NCI-H1417 (cell line): ENCODE measurements around the gene ATF6B.
"Not testable (repeated sequence)": the region's sequence is repeated elsewhere in the genome, so short reads cannot be mapped to it uniquely, and the experiment has no call there.

Experiments used
- DNase-seq, 3 experiments: peaks; one replicate each; lab custom pipeline; 2025; lab: John Stamatoyannopoulos, UW

Gene ATF6B

DNA sequence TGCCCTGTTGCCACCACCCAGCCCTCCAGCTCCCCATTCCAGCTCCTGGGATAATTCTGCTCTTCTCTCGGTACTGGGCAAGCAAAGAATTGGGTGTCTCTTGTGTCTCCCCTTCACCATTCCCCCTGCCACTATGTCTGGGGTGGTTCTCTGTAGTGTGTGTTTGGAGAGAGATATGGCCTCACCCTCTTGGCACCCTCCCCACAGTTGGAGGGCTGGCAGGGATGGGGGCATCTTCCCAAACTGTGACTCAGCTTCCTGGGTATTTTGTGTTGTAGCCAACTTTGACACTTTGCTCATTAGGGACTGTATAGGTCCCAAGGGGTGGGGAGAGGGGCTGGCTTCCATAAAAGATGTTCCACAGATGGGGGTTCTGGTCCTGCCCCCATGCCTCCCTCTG lies 20.6 kb downstream of the ATF6B start:
- no peak for DNase-seq

DNA sequence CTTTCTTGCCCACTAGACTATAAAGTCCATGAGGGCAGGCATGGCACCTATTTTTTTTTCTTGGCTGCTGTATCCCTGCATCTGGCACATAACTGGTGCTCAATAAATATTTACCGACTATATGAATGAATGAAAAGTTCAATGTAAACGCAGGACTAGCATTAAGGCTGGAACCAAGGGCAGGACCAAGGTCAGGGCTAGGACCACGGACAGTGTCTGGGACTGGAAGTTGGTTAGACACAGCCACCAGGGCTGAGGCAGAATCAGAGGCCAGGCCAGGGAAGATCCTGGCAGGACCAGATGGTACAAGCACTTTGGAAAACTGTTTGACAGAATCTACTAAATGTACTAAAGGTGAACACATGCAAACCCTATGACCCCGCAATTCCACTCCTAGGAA lies 22.6 kb downstream of the ATF6B start:
- DNase-seq = no peak

DNA sequence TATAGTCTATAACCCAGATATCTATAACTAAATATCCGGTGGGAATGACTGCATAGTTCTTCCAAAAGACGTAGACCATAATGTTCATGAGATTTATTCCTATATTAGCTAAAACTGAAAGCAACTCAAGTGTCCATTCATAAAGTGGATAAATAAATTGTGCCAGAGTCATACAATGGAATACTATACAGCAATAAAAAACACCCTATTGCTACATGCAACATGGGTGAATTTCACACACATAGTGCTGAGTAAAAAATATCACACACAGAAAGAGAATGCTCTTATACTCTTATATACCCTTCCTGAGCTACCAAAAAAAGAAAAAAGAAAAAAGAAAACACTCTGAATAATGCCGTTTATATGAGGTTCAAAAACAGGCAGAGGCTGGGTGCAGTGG lies 25.8 kb downstream of the ATF6B start:
- DNase-seq = no peak

DNA sequence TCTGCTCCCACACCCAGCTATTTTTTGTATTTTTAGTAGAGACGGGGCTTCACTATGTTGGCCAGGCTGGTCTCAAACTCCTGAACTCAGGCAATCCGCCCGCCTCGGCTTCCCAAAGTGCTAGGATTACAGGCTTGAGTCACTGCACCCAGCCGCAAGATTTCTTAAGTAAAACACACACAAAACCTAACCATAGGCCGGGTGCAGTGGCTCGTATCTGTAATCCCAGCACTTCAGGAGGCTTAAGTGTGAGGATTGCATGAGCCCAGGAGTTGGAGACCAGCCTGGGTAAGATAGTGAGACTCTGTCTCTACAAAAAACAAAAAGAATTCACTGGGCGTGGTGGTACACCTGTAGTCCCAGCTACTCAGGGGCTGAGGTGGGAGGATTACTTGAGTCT lies 27.8 kb downstream of the ATF6B start:
- DNase-seq = not testable (repeated sequence)

DNA sequence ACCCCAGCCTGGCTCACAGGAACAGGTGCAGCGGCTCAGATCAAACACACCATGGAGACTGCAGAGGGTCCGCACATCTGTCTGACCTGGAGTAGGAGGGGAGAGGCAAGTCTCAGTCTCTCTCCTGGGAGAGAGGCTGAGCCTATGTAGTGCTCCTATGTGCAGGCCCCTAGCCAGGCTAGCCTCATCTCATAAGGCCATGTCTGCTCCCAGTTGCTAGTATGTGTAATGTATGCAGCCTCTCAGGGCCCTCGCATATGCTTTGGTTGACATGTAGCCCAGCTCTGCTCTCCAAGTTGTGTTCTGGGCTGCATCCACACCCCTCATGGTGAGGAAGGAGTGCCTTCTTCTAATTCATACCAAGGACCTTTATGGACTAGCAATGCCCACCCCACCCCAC lies 30.7 kb downstream of the ATF6B start:
- no peak for DNase-seq

DNA sequence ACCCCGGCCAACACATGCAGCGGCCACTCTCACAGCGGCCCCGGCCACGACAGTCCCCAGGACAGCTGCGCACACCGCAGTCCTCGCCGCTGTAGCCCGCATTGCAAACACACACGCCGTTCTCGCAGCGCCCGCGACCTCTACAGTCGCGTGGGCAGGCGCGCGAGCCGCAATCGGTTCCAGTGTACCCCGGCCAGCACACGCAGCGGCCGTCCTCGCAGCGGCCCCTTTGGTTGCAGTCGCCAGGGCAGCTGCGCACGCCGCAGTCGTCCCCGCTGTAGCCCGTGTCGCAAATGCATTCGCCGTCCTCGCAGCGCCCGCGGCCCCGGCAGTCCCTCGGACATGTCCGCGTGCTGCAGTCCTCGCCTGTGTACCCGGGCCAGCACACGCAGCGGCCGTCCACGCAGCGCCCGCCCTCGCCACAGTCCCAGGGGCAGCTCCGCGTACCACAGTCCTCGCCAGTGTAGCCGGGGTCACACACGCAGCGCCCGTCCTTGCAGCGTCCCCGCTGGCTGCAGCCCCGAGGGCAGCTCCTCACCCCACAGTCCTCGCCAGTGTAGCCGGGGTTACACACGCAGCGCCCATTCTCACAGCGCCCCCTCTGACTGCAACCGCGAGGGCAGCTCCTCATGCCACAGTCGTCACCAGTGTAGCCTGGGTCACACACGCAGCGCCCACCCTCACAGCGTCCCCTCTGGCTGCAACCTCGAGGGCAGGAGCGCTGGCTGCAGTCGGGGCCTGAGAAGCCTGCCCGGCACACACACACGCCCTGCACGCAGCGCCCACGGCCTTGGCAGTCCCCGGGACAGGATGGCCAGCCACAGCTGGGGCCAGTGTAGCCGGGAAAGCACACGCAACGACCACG lies 31.4 kb downstream of the ATF6B start:
- peak in 2 of 3 experiments; percentile 30 to 42 for DNase-seq

DNA sequence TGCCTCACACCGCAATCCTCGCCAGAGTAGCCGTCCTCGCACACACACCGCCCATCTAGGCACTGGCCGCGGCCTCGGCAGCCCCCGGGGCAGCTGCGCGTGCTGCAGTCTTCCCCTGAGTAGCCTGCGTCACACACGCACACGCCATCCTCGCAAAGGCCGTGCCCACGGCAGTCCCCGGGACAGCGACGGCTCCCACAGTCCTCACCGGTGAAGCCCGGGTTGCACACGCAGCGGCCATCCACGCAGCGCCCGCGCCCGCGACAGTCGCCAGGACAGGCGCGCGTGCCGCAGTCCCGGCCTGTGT lies 32.0 kb downstream of the ATF6B start:
- peak in 2 of 3 experiments; percentile 42 to 57 for DNase-seq

DNA sequence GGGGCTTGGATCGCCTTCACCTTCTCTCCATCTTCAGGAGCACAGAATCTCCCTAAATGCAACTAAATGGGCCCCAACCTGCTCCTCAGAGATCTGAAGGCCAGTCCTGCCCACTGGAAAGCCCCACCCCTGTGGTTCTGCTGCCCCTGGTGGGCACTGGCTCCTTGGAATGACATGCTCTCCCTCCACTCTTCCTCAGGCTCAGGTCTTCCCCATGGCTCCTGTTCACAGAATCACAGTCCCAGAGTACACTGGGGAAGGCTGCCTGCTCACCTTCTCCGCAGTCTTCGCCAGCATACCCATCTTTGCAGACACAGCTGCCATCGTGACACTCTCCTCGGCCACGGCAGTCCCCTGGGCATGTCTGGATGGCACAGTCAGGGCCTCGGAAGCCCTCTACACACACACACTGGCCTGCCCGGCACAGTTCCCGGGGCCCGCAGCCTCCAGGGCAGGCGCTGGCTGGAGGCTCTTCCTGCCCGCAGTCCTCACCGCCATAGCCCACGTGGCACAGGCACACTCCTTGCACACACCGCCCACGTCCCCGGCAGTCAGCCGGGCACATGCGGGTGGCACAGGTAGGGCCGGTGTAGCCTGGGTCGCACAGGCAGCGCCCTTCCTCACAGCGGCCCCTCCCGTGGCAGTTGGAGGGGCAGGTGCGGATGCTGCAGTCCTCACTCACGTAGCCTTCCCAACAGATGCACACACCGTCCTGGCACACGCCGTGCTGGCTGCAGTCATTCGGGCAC lies 32.5 kb downstream of the ATF6B start:
- DNase-seq = peak in 1 of 3 experiments; percentile 57

DNA sequence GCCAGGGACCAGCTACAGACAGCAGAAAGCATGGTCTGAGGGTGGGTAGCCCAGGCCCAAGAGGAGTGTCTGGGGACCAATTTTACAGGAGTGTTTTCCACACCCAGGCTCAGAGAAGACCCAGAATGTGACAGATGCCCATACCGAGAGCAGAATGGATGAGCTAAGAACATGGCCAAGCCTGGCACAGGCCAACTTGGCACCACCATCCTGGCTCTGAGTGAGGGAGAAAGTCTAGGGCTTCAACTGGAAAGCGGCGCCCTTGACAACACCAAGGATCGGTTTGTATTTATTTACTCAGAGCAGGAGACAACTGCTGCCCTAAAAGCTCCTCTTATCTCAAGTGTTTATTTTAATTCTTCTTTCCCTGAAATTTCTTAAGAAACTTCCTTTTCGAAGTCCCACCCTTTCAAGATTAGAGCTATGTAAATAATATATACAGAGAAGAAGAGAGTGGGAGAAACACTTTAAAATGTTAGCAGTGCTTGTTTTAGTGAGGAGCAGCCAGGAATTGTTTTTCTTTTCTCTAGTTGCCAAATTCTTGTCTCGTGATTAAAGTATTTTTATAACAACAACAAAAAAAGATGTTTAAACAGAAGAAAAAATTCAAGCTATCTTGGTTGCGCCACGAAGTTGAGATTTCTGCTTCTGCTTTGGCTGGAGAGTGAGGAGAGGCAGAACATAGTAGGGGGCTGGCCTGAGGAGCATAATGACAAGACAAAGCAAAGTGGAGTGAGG lies 35.1 kb downstream of the ATF6B start:
- no peak for DNase-seq

DNA sequence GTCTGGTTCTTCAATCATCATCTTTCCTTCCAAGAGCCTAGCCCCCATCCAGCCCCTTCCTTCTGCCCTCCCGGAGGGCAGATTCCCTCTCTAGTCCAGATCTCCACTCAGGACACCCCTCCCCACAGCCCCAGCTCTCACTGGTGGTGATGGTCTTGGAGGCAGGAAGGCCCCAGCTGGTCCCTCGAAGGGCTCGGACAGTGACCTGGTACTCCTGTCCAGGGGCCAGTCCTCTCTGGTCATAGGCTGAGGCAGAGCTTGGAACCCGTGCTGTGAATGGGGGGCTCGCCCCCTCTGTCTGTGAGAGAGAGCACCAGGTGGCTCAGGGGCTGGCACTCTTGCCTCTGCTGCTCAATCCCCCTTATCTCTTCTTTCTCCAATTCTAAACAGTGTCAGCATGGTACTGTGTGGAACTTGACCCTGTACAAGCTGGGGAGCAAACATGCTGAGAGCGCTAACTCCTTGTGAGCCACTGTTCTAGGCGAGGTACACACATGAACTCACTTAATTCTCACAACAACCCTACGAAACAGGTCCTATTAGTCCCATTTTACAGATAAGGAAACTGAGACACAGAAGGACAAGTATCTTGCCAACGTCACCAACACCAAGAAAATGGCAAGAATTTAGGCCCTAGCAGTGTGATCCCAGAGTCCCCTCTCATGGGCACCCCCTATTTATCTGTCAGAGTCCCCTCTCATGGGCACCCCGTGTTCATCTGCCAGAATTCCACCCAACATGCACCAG lies 38.8 kb downstream of the ATF6B start:
- no peak for DNase-seq

DNA sequence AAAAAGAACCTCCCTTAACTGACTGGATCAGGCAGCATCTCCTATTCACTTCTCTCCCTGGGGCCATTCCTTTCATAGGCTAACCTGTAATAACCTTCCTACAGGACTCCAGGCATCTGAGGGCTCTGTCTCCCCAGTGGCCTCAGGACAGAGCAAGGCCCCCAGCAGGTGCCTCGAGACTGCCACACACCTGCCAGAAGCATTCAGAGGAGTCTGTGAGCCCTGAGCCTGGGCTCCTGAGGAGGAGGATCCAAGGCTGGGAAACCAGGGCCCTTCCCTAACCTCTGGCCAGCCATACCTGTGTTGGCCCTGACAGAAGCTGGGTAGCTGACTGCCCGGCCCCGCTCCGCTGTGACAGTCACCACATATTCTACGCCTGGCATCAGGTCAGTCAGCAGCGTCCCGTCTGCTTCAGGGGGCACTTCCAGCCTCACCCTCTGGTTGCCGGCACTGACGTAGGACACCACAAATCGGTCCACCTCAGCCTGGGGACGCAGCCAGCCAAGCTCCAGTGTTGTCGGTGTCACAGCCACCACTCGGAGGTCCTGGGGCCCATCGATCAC lies 39.5 kb downstream of the ATF6B start:
- no peak for DNase-seq

DNA sequence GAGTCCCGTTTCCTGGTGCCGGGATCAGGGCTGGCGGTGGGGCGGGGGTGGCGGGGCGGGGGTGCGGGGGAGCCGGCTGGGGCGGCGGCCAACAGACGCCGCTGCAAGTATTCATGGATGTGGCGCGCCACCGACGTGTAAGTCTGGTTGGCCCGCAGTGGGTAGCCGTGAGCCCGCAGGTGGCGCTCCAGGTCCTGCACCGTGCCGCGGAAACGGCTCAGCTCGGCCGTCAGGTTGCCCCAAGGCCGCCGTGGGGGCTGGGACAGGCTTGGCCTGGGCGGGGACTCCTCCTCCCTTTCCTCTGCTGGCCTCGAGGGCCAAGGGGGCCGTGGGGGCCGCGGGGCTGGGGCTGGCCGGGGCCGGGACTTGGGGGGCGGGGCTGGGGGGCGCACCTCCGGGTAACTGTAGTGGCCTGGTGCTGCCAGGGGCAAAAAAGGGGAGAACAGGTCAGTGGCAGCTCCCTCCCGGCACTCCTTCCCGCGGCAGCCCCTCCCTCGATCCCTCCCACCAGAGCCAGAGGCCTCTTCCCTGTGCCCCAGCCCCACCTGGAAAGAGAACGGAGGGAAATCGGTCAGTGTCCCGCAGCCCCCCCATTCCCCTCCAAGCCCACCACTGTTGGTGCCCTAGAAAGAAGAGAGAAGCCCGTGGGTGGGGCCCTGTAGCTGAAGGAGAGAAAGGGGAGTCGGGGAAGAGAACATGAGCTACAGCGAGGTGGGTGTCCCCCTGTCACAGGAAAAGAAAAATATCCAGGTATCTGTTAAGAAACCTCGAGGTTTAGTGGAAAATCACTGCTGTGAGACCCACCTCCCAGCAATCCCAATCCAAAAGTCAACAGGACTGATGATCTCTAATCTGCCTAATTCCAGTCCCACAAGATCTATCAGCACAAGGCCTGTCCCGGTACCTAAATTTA lies 40.2 kb downstream of the ATF6B start:
- DNase-seq = no peak

DNA sequence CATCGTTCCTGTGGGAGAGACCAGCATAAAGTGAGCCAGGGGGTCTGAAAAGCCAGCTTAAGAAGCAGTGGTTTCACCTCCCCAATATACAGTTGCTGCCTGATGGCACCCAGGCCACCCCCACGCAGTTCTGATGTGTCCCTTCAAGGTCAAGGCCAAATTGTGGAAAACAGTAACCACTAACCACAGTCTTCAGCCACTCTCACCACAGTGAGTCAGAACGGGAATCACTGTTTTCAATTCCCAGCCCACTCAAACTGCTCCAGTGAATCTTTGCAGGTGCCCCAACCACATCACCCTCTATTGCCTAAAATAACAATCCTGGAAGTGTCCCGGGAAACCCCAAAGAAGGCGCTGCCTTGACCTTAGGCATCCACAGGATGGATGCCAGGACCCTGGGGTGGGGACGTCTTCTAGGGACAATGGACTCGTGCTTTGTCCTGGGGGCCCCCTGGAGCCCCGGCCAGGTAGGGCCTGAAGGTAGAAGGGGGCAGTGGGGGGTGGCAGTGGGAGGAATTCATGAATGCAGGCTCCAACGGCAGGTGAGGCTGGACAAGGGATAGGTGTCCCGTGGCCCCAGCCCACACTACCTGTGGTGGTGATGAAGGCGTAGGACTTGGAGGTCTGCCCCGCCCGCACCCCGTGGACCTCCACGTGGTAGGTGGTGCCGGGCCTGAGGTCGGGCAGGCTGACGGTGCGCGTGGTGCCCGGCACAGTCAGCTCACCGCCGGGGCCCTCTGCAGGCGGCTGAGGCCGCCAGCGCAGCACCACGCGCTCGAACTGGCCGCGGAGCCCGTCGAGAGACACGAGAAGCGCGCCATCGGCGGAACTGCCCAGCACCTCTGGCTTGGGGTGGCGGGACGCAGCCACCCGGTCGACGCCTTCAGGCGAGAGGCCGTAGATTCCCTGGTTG lies 41.1 kb downstream of the ATF6B start:
- no peak for DNase-seq

DNA sequence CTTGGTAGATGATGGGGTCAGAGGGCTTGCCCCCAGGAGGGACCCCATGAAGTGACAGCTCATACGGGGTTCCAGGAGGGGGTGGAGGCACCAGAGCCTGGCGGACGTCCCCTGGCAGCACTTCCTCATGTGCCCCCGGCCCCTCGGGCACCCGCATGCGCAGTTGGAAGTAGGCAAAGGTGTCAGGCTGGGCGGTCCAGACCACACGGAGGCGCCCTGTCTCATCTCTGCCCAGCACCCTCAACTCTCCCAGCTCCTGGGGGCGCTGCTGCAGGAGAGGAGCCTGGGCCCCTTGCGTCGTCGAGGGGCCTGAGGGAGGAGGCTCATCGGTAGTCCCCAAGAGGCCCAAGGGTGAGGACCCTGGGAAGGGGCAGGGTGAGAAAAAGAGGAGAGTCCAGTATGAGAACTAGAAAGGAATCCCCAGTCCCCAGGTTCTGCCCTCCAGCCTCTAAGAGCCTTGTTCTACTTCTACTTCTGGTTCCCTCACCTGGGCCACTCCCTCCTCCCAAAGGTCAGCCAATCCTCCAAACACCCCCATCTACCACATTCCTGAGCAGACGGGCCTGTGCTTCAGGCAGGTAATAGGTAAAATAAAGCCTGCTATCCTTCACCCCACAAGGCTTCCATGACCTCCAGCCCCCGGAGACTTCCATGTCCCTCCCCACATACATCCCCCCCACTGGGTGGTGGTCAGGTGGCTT lies 42.1 kb downstream of the ATF6B start:
- DNase-seq = no peak

DNA sequence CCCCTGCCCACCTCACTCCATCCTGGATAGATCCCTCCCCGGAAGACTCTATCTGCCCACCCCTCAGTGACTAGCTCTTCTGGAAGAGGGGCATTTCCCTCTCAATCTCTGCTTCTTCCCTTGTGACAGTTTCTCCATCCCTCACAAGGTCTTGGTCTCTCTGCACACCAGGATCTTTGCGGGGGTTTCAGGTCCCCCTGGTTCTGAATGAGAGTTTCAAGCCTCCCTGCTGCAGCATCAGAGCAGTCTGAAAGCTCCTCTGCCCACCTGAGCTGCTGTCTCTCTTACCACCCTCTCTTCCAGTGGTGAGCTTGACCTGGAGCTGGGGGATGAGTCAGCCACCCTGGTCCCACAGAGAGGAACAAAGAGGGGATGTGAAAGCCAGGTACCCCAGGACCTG lies 43.3 kb downstream of the ATF6B start:
- no peak for DNase-seq

DNA sequence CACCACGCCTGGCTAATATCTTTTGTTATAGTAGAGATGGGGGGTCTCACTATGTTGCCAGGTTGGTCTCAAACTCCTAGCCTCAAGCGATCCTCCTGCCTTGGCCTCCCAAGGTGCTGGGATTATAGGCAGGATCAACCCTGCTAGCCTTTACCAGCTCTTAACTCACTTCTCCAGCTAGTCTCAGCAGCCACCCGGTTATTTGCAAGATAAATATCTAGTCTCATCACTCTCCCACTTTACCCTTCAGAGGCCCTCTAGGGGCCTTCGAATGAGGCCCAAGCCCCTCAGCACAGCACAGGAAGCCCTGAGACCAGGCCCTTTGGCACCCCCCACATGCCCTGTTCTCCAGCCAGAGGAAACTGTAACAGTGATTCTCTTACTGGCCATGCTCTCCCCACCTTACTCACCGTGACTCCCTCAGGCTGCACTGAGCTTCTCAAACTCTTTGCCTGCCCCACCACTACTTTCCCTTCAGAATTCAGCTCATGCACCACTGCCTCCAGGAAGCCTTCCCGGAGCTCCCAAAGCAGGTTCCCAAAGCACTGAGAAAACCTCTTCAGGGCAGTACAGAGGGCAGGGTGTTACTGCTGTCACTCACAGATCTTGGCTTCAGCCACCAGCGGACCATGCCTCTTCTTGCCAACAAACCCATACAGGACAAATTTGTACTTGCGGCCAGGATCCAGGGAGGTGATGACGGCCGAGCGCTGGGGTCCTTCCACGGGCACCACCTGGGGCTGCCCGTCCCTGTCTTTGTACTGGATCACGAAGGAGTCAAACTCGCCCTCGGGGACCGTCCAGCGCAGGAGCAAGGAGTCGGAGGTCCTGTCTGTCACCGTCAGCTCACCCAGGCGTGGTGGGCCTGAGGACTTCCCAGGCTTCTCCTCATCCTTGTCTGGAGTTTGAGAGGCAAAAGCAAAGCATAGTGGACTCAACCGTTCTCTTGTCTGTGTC lies 44.0 kb downstream of the ATF6B start:
- no peak for DNase-seq

DNA sequence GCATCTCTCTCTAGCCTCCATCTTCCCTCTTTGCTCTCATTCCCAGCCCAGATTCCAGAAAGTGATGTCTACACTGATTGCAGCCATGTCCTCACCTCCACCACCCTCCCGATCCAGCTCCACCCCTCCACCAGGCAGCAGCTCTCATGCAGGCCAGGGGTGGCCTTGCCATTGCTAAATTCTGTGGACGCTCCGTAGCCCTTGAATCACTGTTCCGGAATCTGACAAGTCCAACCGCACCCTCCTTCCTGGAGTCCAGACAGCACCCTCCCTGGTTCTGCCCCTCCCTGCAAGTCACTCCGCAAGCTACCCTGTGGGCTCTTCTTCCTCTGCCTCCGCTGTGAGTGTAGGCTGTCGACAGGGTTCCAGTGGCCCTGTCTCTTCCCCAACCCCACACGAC lies 45.1 kb downstream of the ATF6B start:
- DNase-seq = no peak

DNA sequence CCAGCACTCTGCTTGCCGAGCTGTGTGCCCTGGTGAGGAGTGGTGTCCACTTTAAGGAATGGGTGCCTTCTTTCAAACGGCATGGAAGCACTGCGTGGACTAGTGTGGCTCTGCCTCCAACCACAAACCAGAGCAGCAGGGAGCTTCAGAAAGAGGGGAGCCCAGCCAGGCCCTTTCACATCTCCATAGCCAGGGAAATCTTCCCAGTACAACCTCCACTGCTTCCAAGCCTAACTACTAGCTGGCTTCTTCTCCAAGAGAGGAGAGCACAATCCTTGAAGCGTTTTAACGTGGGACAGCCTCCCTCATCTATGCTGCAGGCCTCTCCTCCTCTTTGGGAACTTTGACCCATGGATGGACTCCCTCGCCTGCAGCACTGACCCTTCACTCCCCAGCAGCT lies 45.6 kb downstream of the ATF6B start:
- no peak for DNase-seq
